HG03521 (cell line): ENCODE data around the gene KLF4.
"Not testable (repeated sequence)": the region's sequence is repeated elsewhere in the genome, so short reads cannot be mapped to it uniquely, and the experiment has no call there.

Source experiments
- ATAC-seq: cut with Tn5 transposase; IDR thresholded peaks from one replicate; pipeline ENCODE4 v1.9.1; 2021; ENCODE audit warnings: mild to moderate bottlenecking, moderate library complexity; ENCODE audit not compliant: unreplicated experiment

KLF4 gene

GRCh38 chr9:107489687-107490605, at the start of gene KLF4:
TSS of gene KLF4 (minus strand) at chr9:107489769. CDS start at chr9:107489172, 597 bp downstream.
- peak; percentile 72 for ATAC-seq

- ATAC-seq = no peak
Observed at GRCh38 chr9:107536462-107536861, 46.9 kb upstream of the KLF4 start.

- ATAC-seq = no peak
Observed at GRCh38 chr9:107534510-107535078, 45.0 kb upstream of the KLF4 start.

GRCh38 chr9:107530679-107531078, 41.1 kb upstream of the KLF4 start:
- ATAC-seq = no peak

GRCh38 chr9:107528686-107529085, 39.1 kb upstream of the KLF4 start:
- no peak for ATAC-seq

GRCh38 chr9:107523539-107523938, 34.0 kb upstream of the KLF4 start:
- ATAC-seq = no peak

GRCh38 chr9:107520186-107520585, 30.6 kb upstream of the KLF4 start:
- no peak for ATAC-seq

GRCh38 chr9:107518037-107518807, 28.7 kb upstream of the KLF4 start:
- no peak for ATAC-seq

- ATAC-seq = no peak
Observed at GRCh38 chr9:107513464-107514100, 24.0 kb upstream of the KLF4 start.

GRCh38 chr9:107504585-107505455, 15.3 kb upstream of the KLF4 start:
- no peak for ATAC-seq

GRCh38 chr9:107502464-107502863, 12.9 kb upstream of the KLF4 start:
- no peak for ATAC-seq

GRCh38 chr9:107500421-107501200, 11.0 kb upstream of the KLF4 start:
- not testable (repeated sequence) for ATAC-seq

- no peak for ATAC-seq
Observed at GRCh38 chr9:107496976-107497375, 7.4 kb upstream of the KLF4 start.

GRCh38 chr9:107492381-107492970, 2.9 kb upstream of the KLF4 start:
- no peak for ATAC-seq

- ATAC-seq = no peak
Observed at GRCh38 chr9:107491081-107492053, 1.8 kb upstream of the KLF4 start.

GRCh38 chr9:107490606-107490970, 1.0 kb upstream of the KLF4 start:
- ATAC-seq = not testable (repeated sequence)

- ATAC-seq = peak; percentile 30
Observed at GRCh38 chr9:107489144-107489673, 360 bp downstream of the KLF4 start.
